GM10248 (cell line): ENCODE measurements around the gene RPUSD3.

ENCODE experiments used
- CTCF ChIA-PET: fragments of 300-600 bp; sonication (Branson Sonifier 250); formaldehyde crosslinking; extraction: SDS; loops from one replicate; lab custom pipeline; 2021; ENCODE audit warnings: antibody characterized with exemption; lab: Yijun Ruan, JAX
- POLR2A ChIA-PET: fragments of 350-650 bp; sonication (Branson Sonifier 250); formaldehyde crosslinking; extraction: SDS; loops from one replicate; lab custom pipeline; 2020; ENCODE audit warnings: antibody characterized with exemption; lab: Yijun Ruan, JAX
- DNase-seq: peaks from one replicate; pipeline ENCODE4 v3.0.0; 2012; ENCODE audit errors: extremely low spot score
- TF ChIP-seq, protein P1 (sequence below): IDR thresholded peaks from 2 replicates; pipeline ENCODE4 v1.5.1; 2012; ENCODE audit warnings: mild to moderate bottlenecking, low read depth; ENCODE audit errors: extremely low read depth, missing control alignments, control extremely low read depth

The RPUSD3 gene

DNA sequence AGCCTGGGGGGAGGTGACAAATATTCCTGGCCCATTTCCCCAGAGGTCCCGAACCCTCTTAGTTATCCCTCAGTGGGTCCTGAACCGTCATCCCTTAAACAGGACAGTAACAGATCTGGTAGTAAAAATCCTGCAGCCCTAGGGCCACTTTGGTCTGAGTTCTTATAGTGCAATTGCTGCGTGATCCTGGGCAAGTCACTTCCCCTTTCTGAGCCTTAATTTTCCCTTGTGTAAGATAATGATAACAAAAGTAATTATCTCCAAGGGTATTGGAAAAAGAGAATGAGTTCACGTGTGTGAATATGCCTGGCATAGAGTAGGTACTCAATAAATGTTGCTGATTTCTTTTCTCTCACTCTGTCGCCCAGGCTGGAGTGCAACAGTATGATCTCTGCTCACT is 43.7 kb upstream of the RPUSD3 start:
- ChIA-PET POLR2A (no interaction called here), CTCF (no interaction called here)
- TF ChIP-seq, protein P1, sequence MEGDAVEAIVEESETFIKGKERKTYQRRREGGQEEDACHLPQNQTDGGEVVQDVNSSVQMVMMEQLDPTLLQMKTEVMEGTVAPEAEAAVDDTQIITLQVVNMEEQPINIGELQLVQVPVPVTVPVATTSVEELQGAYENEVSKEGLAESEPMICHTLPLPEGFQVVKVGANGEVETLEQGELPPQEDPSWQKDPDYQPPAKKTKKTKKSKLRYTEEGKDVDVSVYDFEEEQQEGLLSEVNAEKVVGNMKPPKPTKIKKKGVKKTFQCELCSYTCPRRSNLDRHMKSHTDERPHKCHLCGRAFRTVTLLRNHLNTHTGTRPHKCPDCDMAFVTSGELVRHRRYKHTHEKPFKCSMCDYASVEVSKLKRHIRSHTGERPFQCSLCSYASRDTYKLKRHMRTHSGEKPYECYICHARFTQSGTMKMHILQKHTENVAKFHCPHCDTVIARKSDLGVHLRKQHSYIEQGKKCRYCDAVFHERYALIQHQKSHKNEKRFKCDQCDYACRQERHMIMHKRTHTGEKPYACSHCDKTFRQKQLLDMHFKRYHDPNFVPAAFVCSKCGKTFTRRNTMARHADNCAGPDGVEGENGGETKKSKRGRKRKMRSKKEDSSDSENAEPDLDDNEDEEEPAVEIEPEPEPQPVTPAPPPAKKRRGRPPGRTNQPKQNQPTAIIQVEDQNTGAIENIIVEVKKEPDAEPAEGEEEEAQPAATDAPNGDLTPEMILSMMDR = no peak
- DNase-seq = no peak

DNA sequence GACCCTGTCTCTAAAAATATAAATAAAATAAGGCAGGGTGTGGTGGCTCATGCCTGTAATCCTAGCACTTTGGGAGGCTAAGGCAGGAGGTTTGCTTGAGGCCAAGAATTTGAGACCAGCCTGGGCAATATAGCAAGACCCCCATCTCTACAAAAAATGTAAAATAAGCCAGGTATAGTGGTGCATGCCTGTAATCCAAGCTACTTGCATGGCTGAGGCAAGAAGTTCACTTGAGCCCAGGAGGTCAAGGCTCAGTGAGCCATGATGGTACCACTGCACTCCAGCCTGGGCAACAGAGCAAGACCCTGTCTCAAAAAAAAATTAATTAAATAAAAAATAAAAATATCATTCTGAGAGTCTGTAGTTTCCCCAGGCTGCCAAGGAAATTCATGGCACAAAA is 42.5 kb upstream of the RPUSD3 start:
- DNase-seq = no peak
- TF ChIP-seq, protein P1 = no peak
- POLR2A ChIA-PET = interaction anchor here (0.6 kb wide), 1 partner anchor 1677 kb away, joined by 3 read pairs; no protein-coding TSS in a partner anchor
- CTCF ChIA-PET = interaction anchor here (1.0 kb wide), 1 partner anchor 78 kb away, joined by 3 read pairs; no protein-coding TSS in a partner anchor

DNA sequence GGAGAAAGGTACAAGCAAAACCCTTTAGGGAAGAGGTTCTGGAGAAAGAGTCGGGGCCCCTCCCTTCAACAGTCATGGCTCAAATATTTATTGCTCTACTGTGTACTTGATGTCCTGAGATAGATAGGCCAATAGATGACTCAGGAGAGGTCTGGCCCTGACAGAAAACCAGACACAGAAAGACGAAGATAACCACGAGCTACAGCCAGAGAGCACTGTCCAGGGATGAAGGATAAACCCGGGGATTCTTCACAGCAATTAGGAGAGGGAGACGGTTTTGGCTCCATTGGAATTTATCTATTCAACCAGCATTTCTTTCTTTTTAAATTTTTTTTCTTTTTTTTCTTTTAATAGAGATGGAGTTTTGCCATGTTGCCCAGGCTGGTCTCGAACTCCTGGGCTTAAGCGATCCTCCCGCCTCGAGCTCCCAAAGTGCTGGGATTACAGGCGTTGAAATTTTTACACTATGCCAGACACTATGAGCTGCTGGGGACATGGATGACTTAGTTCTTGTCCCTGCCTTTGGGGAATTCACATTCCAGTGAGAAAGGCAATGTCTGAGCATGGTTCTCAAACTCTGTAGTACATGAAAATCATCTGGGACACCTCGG is 40.9 kb upstream of the RPUSD3 start:
- CTCF ChIA-PET = interaction anchor here (2.6 kb wide), 1 partner anchor 9 kb away, joined by 9 read pairs; no protein-coding TSS in a partner anchor
- TF ChIP-seq, protein P1 = no peak
- no peak for DNase-seq
- POLR2A ChIA-PET = no interaction called here

DNA sequence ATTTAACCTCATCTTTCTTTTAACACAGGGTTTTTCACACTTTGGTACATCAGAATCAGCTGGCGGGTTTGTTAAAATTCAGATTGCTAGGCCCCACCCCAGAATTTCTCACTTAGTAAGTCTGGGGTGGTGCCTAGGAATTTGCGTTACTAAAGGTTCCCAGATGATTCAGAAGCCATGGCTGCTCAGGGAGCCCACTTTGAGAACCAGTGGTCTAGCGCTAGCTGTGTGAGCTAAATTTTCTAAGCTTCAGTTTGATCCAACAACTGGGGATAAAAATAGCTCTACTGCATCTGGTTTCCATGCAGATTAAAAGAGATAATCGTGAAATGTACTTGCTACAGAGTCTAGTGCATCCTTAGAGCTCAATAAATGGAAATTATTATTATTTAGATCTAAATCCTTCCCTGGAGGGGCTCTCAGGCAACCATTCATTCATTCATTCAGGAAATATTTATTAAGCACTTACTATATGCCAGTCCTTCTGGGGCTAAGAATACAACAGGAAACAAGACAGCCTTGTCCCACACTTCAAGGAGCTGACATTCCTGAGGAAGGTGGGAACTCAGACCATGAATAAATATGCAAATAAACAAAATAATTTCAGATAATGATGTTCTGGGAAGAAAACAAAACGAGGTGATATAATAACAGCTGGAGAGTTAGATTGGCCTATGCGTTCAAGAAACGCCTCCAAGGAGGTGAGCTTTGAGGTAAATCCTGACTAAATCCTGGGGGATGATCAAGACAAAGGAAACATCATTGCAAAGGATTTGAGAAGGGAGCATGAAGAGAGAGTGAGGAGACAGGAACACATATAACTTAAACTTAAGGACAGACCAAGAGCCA is 40.1 kb upstream of the RPUSD3 start:
- CTCF ChIA-PET = interaction anchor here (1.0 to 2.6 kb wide), 3 partner anchors 9 to 49 kb away, joined by 3 to 9 read pairs (median 4); partner anchors contain the start of gene CRELD1
- DNase-seq = no peak
- TF ChIP-seq, protein P1 = no peak
- POLR2A ChIA-PET = no interaction called here

DNA sequence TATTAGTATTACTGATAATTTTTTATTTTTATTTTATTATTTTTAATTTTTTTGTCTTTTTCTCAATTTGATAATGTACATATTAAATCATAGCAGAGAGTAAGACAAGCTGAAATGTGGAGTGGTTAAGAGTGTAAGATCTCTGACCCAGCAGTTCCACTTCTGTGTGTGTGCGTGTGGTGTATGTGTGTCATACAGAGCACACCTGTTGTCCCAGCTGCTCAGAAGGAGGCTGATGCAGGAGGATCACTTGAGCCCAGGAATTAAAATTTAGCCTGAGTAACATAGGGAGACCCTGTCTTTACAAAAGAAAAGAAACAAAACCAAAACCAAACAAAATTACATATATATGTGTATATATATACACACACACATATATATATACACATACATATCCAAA is 37.6 kb upstream of the RPUSD3 start:
- TF ChIP-seq, protein P1 = no peak
- DNase-seq = no peak
- POLR2A ChIA-PET = interaction anchor here (0.7 kb wide), 1 partner anchor 422 kb away, joined by 3 read pairs; no protein-coding TSS in a partner anchor
- CTCF ChIA-PET = interaction anchor here (1.2 kb wide), 1 partner anchor 31 kb away, joined by 3 read pairs; no protein-coding TSS in a partner anchor

DNA sequence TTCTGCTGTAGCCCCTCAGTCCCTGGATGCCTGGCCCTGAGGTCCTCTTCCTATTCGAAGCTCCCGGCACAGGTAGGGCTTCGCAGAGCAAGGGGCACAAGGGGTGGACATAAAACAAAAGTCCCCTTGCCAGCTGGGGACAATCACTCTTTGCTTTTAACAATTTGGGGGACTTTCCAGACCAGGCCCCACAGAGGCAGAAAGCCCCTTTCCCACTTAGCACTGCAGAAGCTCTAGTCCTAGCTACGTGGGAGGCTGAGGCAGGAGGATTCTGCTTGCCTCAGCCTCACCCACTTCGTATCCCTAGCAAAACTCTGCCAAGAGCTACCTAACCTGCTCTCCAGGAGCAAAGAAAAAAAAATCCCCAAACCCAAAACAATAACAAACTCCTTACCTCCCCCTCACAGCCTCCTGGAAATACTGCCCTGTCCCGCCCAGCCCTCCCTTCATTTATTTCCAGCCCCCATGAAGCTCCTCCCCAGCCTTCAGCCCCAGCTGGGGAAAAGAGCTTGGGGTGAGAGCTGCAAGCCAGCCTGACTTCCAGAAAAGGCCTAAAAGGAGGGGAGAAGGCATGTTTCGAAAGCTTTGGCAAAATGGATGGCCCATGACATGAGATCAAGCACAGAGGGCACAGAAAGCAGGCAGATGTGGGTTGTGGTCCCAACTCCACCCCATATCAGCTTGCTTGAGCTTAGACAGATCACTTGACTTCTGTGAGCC is 36.2 kb upstream of the RPUSD3 start, which contains the start of gene CIDEC:
Gene CIDEC (minus strand): TSS at position 424 of the 720 bp plus-strand sequence. CDS start 1,767 bp downstream, outside the sequence.
- ChIA-PET POLR2A (no interaction called here), CTCF (interaction anchor here (1.1 to 2.2 kb wide), 4 partner anchors 10 to 41 kb away, joined by 3 to 12 read pairs (median 3); partner anchors contain the start of gene JAGN1)

More for the DNA sequence above, 36.2 kb upstream of the RPUSD3 start, which contains the start of gene CIDEC:
- no peak for DNase-seq
- TF ChIP-seq, protein P1 = no peak
